Activated gamma-delta T cell treated with anti-CD3 and anti-CD28 coated beads, Interleukin-2, amount 50 U/mL, for 16 hours (primary cell): ENCODE data around the gene PHACTR3.

Experiments
- DNase-seq: peaks from one replicate; pipeline ENCODE4 v3.0.0-alpha.2; 2020; ENCODE audit warnings: low read depth

PHACTR3 gene

DNA sequence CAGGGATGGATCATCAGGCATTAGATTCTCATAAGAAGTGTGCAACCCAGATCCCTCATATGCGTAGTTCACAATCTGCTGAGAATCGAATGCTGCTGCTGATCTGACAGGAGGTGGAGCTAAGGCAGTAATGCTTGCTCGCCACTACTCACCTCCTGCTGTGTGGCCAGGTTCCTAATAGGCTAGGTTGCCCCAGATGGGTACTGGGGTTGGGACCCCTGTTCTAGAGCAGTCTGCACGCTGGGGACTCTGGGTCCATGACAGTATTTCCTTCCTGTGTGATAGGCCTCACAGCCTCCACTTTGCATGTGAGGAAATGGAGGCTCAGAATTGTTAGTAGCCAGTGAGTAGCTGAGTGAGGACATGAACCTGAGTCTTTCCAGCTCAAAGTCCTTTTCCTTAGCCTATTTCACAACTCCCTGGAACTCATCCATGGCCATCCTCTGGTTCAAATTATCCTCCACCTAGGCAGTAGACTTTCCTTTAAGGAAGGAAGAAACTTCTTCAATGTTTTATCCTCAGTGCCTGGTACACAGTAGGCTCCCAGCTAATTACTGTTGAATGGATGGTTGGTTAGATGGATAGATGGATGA lies 211.9 kb downstream of the PHACTR3 start:
- no peak for DNase-seq

DNA sequence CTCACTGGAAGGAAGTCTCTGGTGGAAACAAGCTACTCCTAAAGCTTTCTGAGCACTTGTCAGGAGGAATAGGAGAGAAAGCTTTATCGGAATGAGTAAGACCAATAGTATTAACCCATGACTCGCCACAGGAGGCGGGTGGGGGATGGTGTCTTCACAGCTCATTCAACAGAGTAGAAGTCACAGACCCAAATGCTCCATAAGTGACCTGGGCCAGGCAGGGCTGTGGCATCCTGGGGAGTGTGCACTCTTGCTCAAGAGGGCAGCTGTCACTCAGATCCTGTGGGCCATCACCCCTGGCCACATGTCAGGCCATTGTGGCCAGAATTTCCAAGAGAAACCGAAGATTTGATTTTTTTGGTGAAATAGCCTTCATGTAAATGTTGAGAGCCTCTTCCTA lies 213.1 kb downstream of the PHACTR3 start:
- DNase-seq: no peak

DNA sequence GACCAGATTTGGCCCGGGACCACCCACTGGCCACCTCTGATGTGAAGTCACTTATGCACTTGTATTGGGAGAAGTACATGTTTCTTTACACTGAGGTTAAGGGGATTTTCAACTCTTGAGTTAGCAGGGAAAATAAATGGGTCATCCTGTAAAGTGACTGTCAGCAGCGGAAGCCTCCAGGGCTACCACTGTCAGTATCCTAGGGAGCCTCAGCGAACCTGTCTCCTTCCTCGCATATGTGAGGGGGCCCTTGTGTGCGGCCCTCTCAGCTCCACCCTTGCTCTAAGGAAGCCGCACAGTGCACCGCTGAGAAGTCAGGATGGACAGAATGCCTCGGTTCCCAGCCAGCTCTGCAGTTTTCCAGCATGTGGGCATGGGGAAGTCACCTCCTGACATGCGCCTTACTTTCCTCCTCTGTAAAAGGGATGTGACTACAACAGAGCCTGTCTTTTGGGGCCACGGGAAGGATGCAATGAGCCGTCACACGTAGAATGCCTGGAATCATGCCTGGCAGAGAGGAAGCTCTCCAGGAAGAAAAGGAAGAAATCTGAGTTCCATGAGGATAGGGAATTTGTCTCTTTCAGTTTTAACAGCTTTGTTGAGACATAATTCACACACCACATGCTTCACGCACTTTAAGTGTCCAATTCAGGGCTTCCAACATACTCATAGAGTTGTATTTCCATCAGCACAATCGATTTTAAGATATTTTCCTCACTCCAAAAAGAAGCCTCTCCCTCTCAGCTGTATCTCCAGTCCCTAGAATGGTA lies 213.7 kb downstream of the PHACTR3 start:
- no peak for DNase-seq

DNA sequence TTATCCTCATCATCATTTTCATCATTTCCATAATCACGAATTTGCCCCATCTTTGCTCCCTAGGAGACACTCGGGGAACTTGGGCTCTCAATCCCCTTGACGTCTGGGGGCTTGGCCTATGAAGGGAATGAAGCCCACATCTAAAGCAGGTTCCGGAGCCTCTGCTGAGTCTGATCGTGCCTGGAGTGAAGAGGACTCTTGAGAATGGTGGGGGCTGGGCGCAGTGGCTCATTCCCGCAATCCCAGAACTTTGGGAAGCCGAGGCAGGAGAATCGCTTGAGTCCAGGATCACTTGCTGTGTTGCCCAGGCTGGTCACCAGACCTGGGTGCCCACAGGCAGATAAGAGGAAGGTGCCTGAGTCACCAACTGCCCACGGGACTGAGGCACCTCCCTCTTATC lies 214.6 kb downstream of the PHACTR3 start:
- no peak for DNase-seq

GRCh38 chr20:59819496-59820203 lies 215.3 kb downstream of the PHACTR3 start:
- DNase-seq: no peak

DNA sequence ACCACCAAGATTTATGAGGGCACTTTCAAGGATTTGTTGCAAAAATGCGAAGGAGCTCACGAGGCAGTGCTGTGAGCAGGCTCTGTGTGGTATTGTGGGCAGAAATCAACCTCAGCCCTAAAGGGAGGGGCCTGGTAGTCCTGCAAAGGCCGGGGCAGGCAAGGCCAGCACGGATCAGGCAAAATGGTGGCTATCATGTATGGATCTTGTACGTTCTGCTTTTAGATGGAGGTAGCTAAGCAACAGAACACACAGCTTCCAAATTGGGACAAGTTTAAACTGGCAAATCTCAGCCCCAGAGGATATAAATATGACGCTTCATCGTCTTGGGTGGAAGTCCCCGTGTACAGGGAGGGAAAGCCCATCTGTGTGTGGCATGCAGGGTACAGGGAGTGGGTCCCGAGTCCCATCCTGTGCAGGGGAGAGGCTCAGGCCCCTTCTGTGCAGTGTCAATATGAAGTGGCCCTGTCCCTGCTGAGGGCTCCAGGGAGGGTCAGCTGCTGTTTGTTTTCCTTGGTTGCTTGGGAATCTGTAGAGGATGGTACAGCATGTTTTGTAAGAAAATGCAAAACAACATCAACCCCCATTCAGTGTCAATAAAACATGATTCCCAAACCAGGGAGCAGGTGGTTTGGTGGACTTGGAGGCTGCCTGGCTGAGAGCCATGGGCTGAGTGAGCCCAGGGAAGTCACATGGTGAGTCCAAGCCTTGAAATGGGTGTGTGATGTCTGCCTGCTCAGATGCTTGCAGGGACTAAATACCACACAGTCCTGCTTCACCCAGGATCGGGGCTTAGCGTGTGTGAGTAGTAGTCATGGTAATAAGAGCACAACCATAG lies 216.1 kb downstream of the PHACTR3 start:
- DNase-seq: no peak

- DNase-seq: no peak
Measured at GRCh38 chr20:59821201-59821600, 216.9 kb downstream of the PHACTR3 start.

GRCh38 chr20:59821788-59822187 lies 217.4 kb downstream of the PHACTR3 start:
- no peak for DNase-seq

GRCh38 chr20:59822291-59823029 lies 218.1 kb downstream of the PHACTR3 start:
- no peak for DNase-seq

DNA sequence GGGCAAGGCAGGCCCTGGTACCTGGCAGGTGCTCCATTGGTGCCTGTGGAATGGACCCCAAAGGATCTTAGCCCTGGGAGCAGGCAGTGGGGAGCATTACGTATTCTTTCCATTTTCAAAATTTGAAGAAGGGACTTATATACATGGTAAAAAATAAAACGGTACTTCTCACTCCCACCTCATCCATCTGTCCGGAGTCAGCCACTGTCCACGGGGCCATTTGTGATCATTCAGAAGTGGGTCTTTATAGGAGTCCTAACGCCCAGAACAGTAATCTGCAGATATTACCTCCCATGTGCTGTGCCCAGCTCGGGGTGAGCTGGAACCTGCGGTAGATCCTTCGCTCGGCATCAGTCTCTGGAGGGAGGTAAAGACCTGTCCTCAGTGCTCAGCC lies 218.7 kb downstream of the PHACTR3 start:
- no peak for DNase-seq

GRCh38 chr20:59823491-59824259 lies 219.3 kb downstream of the PHACTR3 start:
- DNase-seq: no peak

DNA sequence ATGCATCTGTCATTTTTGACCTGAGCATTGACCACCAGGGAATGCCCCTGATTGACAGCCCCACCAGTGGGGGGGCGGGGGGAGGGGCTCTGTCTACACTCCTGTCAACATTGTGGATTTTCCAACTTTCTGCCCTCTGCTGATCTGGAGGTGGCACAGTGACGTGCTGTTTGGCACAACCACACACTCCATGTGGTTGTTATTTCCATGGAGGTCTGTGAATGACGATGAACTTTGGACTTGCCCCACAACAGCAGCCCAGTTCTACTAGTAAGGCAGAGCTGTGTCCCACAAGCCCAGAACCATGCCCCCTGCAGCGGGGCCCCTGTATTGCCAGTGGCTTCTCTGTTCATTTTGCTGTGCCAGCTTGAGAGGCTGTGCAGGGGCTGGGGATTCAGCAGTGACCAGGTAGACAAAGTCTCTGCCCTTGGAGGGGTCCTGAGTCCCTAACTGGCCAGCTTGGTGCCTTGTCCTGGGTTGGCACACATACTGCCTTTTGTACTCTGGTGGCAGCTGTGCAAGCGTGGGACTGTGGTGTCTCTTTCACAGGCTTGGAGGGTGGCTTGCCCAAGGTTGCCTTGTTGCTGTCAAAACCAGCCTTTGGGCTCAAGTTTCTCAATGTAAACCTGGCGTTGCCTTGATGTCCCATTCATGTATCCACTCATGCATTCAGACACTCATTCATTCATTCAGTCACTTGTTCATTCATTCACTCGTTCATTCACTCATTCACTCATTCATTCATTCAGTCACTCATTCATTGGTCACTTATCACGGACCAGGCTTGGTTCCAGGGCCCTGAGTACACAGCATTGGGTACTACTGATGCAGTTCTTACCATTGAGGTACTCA lies 220.6 kb downstream of the PHACTR3 start:
- DNase-seq: no peak

DNA sequence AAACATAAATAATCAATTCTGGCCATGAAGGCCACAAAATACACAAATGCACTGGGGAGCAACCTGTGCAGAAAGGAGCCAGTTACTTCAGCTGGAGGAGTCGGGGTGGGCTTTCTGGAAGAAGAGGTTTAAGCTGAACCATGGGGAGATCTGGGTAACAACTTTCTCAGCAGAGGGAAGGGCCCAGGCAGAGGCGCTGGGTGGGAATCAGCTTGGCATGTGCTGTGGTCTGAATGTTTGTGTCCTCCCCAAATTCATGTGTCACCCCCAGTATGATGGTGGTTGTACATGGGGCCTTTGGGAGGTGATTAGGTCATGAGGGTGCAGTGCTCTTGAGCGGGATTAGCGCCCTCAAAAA lies 221.2 kb downstream of the PHACTR3 start:
- DNase-seq: no peak

DNA sequence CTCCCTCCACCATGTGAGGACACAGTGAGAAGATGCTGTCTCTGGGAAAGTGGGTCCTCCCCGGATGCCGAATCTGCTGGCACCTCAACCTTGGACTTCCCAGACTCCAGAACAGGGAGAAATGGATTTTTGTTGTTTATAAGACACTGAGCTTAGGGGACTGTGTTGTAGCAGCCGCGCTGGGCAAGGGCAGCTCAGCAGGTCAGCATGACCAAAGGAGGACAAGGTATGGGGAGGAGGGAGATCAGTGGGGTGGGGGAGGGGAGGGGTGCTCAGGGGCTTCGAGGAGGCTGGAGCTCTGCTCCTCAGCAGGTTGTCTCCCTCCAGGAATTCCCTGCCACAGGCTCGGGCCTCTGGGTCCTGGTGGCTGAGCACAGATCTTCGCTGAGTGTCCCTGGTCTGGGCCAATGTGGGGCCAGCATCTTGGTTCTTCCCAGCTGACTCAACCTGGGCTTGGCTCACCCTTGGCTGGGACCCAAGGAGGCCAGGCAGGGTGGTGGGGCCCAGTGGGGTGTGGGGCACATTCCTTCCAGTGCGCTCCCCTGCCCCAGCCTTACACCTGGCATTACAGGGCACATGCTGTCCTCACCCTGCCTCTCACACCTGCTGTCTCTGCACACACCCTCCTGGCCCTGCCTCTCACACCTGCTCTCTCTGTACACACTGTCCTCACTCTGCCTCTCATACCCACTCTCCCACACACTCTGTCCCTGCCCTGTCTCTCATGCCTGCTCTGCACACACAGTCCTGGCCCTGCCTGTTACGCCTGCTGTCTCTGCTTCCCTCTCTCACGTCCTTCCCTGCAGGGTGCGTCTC lies 221.8 kb downstream of the PHACTR3 start:
- no peak for DNase-seq

- DNase-seq: no peak
Measured at GRCh38 chr20:59827138-59828056, 223.1 kb downstream of the PHACTR3 start.

DNA sequence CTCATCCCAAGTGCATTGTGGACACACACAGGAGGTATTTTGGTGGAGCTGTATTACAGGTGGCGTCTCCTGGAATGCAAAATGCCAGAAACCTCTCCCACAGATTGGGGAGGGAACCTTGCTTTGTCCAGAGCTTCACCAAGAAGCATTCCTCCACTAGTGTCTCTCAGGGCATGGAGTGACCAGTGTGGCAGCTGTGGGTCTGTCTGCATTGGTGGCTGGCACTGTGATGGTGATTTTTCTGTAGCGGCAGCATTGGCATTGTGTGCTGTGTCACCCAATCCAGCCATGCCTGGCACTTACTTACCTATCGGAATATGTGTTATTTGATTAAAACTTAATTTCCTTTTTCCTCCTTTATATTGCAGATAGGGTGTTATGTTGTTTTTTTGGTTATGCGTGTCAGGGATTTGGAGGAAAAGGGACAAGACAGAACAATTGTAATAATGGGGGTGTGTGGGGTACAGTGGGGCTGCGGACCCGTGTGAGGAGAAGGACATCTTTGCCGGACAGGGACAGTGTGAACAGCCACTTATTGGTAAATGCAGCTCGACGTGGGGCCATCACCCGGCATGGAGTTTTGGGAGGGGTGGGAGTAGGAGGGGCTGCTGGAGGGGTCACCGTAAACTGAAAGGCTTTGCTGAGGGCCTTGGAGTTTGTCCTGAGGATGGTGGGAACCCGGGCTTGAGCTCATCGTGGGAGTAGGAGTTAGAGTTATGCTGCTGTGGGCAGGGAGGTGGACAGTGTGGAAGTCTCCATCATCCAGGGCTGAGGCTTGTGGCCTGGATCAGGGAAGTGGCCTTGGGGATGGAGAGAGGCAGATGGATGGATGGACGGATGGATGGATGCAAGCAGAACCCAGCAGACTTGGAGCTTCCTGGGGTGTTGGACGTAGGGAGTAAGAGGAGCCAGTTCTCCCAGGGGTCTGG lies 224.0 kb downstream of the PHACTR3 start:
- no peak for DNase-seq
